LNCaP clone FGC (cell line): ENCODE results near the gene DCAF11.

ENCODE experiments used
- DNase-seq: peaks from one replicate; pipeline ENCODE4 v3.0.0-alpha.2; 2011; ENCODE audit warnings: low read depth
- H3K4me3 ChIP-seq: 2 replicates; pipeline ENCODE4 v1.5.1; 2011; ENCODE audit warnings: mild to moderate bottlenecking, low read depth, low read length, control low read depth
- TF ChIP-seq, protein P1 (sequence below): IDR thresholded peaks from 2 replicates; pipeline ENCODE4 v1.5.1; 2012; ENCODE audit warnings: mild to moderate bottlenecking; ENCODE audit not compliant: control insufficient read depth, insufficient read depth; ENCODE audit errors: extremely low read depth

DCAF11 gene

DNA sequence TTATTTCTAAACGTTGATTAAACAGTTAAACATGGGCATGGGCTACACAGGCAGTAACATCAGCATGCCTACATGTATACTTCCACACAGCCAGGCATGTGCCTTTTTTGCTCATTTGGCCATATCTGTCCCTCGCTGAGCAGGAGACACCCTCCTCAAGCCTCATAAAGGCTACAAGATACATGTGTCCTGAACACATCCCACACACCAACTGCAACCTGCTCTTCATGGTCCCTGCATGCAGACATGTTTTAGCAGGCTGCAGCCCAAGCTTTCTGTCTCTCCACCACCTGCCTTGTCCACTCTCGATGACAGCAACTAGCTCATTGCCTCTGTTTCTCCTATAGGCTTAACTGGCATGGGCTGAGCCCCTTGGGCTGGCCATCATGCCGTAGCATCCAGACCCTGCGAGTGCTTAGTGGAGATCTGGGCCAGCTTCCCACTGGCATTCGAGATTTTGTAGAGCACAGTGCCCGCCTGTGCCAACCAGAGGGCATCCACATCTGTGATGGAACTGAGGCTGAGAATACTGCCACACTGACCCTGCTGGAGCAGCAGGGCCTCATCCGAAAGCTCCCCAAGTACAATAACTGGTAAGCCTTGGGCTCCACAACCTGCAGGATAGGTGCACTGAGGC lies 17.9 kb upstream of the DCAF11 start:
- TF ChIP-seq, protein P1, sequence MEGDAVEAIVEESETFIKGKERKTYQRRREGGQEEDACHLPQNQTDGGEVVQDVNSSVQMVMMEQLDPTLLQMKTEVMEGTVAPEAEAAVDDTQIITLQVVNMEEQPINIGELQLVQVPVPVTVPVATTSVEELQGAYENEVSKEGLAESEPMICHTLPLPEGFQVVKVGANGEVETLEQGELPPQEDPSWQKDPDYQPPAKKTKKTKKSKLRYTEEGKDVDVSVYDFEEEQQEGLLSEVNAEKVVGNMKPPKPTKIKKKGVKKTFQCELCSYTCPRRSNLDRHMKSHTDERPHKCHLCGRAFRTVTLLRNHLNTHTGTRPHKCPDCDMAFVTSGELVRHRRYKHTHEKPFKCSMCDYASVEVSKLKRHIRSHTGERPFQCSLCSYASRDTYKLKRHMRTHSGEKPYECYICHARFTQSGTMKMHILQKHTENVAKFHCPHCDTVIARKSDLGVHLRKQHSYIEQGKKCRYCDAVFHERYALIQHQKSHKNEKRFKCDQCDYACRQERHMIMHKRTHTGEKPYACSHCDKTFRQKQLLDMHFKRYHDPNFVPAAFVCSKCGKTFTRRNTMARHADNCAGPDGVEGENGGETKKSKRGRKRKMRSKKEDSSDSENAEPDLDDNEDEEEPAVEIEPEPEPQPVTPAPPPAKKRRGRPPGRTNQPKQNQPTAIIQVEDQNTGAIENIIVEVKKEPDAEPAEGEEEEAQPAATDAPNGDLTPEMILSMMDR, result no peak
- H3K4me3 ChIP-seq, result no peak overlapping the region
- DNase-seq, result no peak

DNA sequence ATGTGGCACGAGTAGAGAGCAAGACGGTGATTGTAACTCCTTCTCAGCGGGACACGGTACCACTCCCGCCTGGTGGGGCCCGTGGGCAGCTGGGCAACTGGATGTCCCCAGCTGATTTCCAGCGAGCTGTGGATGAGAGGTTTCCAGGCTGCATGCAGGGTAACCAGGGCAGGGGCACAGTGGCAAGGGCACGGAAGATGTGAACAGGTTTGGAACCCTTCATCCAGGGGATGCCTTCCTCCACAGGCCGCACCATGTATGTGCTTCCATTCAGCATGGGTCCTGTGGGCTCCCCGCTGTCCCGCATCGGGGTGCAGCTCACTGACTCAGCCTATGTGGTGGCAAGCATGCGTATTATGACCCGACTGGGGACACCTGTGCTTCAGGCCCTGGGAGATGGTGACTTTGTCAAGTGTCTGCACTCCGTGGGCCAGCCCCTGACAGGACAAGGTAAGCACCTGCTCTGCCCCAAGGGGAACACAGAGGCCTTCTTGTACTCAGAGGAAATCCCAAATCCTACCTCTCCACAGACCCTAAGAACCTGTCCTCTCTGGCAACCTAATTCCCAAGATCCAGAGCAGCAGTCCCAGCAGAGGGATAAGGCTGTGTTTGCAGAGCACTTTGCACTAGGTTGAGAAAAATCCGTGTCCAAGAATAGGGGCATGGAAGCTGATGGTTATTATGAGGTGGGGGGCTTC lies 16.2 kb upstream of the DCAF11 start:
- no peak overlapping the region for H3K4me3 ChIP-seq
- DNase-seq, result no peak
- TF ChIP-seq, protein P1, result no peak

DNA sequence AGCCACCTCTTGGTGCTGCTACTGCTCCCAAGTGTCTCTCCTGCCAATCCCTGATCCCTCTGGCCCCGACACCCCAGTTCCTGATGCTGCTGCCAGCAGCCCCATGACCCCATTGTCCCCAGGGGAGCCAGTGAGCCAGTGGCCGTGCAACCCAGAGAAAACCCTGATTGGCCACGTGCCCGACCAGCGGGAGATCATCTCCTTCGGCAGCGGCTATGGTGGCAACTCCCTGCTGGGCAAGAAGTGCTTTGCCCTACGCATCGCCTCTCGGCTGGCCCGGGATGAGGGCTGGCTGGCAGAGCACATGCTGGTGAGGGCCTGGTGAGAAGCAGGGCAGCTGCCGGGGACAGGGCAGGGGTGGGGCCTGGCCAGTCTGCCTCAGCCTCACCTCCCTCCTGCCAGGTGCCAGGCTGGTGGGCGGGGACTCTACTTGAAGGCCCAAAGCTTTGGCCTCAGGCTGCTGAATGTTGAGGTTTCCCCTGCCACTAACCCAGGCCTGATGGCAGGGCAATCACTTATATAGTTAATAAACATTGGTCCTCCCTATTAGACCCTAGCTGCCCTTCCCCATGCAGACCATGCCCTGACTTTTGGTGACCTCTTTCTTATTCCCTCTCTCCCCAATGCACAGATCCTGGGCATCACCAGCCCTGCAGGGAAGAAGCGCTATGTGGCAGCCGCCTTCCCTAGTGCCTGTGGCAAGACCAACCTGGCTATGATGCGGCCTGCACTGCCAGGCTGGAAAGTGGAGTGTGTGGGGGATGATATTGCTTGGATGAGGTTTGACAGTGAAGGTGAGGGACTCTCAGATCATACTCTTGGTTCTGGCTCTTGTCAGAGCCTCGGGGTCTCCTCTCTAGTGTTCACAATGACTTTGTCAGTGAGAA lies 15.4 kb upstream of the DCAF11 start:
- TF ChIP-seq, protein P1, result no peak
- DNase-seq, result no peak
- H3K4me3 ChIP-seq, result no peak overlapping the region

DNA sequence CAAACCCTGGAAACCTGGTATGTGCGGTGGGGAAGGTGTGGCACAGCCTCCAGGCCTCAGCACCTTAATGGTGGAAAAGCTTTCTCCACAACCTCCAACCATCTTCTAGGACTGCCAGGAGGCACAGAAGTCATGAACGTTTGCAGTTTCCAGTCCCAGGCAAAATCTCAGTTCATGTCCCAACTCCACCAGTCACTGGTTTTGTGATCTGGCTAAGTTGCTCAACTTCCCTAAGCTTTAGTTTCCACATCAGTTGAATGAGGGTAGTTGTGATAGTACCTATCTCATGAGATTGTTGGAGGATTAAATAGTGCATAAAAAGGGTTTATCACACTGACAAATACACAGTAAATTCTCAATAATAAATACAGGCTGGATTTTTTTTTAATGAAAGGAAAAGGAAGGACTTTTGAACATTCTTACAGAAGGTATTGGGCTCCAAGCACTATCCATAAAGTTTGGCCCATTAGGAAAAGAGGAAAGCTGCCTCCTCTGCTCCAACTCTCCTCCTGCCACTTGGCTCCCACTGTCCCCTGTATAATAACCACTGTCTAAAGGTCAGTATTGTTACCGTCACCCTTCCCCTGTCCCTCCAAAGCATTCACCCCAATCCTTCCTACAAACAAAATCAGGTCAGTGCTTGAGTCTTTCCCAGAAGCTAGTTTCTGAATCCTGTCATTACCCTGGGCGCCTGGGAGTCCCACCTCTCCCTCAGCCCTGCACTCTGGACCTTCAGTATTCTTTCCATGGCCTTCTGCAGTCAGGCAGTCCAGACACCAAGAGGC lies 14.2 kb upstream of the DCAF11 start:
- TF ChIP-seq, protein P1, result no peak
- DNase-seq, result no peak
- no peak overlapping the region for H3K4me3 ChIP-seq

DNA sequence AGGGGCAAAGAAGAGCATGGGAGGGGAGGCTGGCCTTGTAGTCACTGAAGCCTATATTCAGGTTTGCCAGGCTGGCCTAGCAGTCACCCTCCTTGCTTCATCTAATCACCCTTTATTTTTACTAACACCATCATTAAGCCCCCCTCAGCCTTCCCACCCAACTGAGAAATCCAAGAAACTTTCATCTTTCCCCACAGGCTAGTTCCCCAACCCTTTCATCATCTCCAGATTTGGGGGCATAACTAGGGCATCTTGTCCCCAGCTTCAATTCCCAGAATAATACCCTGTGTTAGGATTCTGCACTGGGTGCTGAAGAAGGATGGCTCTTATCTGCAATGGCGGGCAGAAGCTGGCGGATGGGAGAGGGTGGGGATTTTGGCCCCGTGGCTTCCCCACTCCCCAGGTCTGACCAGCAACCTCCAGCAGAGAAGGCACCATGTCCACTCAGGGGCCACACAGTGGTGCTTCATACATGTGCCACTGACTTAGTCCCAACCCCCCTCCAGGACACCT lies 13.5 kb upstream of the DCAF11 start:
- DNase-seq, result no peak
- no peak overlapping the region for H3K4me3 ChIP-seq
- TF ChIP-seq, protein P1, result no peak

DNA sequence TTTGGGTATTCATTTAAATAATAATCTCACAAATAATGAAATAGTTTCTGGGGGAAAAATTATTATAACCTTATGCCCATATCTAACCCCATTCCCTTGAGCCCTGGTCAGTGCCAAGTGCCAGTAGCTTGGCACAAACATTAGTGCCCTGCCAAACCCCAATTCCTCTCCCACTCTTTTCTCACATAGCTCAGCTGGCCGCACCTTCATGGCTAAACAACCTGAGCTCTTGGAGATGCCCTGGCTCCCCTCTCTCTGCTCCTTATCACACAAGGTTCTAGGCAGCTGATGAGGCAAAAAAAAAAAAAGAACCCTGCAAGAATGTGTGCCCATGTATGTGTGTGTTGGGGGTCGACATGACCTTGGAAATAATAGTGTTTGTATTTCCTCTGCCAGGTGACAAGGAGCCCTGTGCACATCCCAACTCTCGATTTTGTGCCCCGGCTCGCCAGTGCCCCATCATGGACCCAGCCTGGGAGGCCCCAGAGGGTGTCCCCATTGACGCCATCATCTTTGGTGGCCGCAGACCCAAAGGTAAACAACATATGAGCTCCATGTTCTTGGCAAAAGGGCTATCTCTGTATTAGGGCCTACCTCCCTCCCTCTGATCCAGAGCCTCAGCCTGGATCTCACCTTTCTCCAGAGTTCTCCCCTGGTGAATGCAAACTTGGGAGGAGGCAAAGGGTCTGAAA lies 12.1 kb upstream of the DCAF11 start:
- DNase-seq, result no peak
- H3K4me3 ChIP-seq, result no peak overlapping the region
- TF ChIP-seq, protein P1, result no peak
